Memory B cell (primary cell): Measurements from ENCODE around the gene SERPINC1.
A peak's percentile ranks its signal among the peaks of the same experiment; 100 is the strongest.
"Not testable (repeated sequence)": the region's sequence is repeated elsewhere in the genome, so short reads cannot be mapped to it uniquely, and the experiment has no call there.

Experiments used
- ATAC-seq: fragments of 150-1000 bp; cut with Tn5 transposase; 2 replicates; pipeline ENCODE4 v1.10.0; 2021; ENCODE audit warnings: low read depth, mild to moderate bottlenecking, moderate library complexity
- DNase-seq, 2 donors: peaks; one replicate each; pipeline ENCODE4 v3.0.0; 2022; ENCODE audit warnings: low spot score in 2 of 2
- H3K27ac Mint-ChIP-seq: one replicate; pipeline ENCODE4 v1.8.0; 2022; ENCODE audit warnings: mild to moderate bottlenecking, moderate library complexity, mixed read lengths
- H3K27me3 Mint-ChIP-seq: one replicate; pipeline ENCODE4 v1.8.0; 2022; ENCODE audit warnings: mixed read lengths
- H3K36me3 Mint-ChIP-seq: one replicate; pipeline ENCODE4 v1.8.0; 2022; ENCODE audit warnings: mild to moderate bottlenecking, mixed read lengths
- H3K4me1 Mint-ChIP-seq: one replicate; pipeline ENCODE4 v1.8.0; 2022; ENCODE audit warnings: mixed read lengths
- H3K4me3 Mint-ChIP-seq: one replicate; pipeline ENCODE4 v1.8.0; 2022; ENCODE audit warnings: mild to moderate bottlenecking, moderate library complexity, mixed read lengths
- H3K9me3 Mint-ChIP-seq: one replicate; pipeline ENCODE4 v1.8.0; 2022; ENCODE audit warnings: mixed read lengths

SERPINC1 gene

DNA sequence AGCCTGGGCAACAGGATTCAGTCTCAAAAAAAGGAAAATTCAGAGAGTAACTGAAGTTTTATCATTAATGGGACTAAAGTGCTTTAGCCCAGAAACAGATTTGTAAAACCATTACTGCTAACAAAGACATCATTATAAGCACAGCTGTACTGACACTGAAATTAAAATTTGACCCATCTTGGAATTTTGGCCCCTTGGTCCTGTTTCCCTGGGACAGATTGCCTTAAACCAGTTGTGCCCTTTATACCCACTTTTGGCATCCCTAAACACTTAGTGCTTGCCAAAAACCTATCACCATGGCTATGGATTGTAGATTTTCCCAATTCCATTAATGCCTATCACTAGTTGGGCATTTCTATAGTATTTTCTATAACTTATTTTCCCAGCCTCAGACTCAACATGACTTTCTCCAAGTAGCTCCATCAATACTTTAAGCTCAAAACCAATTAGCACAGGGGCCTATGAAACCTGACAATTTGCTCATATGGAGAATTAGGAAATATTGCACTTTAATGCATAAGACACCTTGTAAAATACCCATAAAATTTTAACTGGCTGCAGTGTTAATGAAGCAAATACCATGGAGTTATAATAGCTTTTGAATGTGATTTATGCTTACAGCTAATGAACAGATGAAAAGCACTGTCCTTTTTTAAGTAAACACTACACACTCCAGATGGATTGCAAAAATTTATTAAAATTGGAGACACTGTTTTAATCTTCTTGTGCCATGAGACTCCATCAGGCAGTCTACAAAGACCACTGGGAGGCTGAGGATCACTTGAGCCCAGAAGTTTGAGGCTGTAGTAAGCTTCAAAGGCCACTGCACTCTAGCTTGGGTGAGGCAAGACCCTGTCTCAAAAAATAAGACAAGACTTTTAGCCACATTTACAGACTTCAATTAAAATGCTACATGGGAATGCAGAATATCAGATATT is 53.6 kb downstream of the SERPINC1 start:
- no peaks in the 10 kb centered on the region for H3K9me3 Mint-ChIP-seq
- H3K36me3 Mint-ChIP-seq, result peaks cover 35% of the 10 kb centered on the region
- peaks cover 32% of the 10 kb centered on the region for H3K4me1 Mint-ChIP-seq
- H3K27me3 Mint-ChIP-seq, result no peaks in the 10 kb centered on the region
- H3K4me3 Mint-ChIP-seq, result no peak overlapping the region
- ATAC-seq (no peak), DNase-seq (no peak)
- peak overlapping the region; percentile 92 for H3K27ac Mint-ChIP-seq

- H3K27ac Mint-ChIP-seq, result peak overlapping the region; percentile 92
- H3K36me3 Mint-ChIP-seq, result peaks cover 35% of the 10 kb centered on the region
- H3K9me3 Mint-ChIP-seq, result no peaks in the 10 kb centered on the region
- peaks cover 32% of the 10 kb centered on the region for H3K4me1 Mint-ChIP-seq
- H3K4me3 Mint-ChIP-seq, result no peak overlapping the region
- no peaks in the 10 kb centered on the region for H3K27me3 Mint-ChIP-seq
- DNase-seq (no peak), ATAC-seq (no peak)
Measured at GRCh38 chr1:173862769-173863223, 54.3 kb downstream of the SERPINC1 start.

DNA sequence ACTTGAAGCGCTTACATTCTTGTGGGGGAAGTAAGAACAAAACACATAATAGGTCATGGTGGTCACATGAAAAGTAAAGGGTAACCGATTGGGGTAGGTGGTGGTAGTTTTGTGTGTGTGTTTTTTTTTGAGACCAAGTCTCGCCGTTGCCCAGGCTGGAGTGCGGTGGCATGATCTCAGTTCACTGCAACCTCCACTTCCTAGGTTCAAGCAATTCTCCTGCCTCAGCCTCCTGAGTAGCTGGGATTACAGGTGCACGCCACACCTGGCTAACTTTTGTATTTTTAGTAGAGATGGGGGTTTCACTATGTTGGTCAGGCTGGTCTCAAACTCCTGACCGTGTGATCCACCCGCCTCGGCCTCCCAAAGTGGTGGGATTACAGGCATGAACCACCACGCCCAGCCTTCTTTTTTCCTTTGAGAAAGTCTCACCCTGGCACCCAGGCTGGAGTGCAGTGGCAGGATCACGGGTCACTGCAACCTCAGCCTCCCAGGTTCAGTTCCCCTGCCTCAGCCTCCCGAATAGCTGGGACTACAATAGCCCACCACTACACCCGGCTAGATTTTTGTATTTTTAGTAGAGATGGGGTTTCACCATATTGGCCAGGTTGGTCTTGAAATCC is 54.9 kb downstream of the SERPINC1 start:
- H3K36me3 Mint-ChIP-seq, result peaks cover 35% of the 10 kb centered on the region
- DNase-seq, ATAC-seq, H3K9me3 Mint-ChIP-seq, H3K4me3 Mint-ChIP-seq, H3K27me3 Mint-ChIP-seq: not testable (repeated sequence)
- H3K4me1 Mint-ChIP-seq, result peaks cover 32% of the 10 kb centered on the region
- H3K27ac Mint-ChIP-seq, result peak overlapping the region; percentile 92

GRCh38 chr1:173861731-173862145 is 55.4 kb downstream of the SERPINC1 start:
- H3K27me3 Mint-ChIP-seq, result no peaks in the 10 kb centered on the region
- no peak overlapping the region for H3K4me3 Mint-ChIP-seq
- peaks cover 33% of the 10 kb centered on the region for H3K36me3 Mint-ChIP-seq
- H3K9me3 Mint-ChIP-seq, result no peaks in the 10 kb centered on the region
- H3K4me1 Mint-ChIP-seq, result peaks cover 30% of the 10 kb centered on the region
- ATAC-seq (no peak), DNase-seq (no peak)
- peak overlapping the region; percentile 92 for H3K27ac Mint-ChIP-seq

GRCh38 chr1:173860065-173860464 is 57.1 kb downstream of the SERPINC1 start:
- DNase-seq, result no peak
- H3K36me3 Mint-ChIP-seq, result peaks cover 30% of the 10 kb centered on the region
- H3K4me1 Mint-ChIP-seq, result peaks cover 13% of the 10 kb centered on the region
- no peak overlapping the region for H3K27ac Mint-ChIP-seq
- H3K9me3 Mint-ChIP-seq, result no peaks in the 10 kb centered on the region
- H3K27me3 Mint-ChIP-seq, result no peaks in the 10 kb centered on the region
- no peak overlapping the region for H3K4me3 Mint-ChIP-seq
- no peak for ATAC-seq

DNA sequence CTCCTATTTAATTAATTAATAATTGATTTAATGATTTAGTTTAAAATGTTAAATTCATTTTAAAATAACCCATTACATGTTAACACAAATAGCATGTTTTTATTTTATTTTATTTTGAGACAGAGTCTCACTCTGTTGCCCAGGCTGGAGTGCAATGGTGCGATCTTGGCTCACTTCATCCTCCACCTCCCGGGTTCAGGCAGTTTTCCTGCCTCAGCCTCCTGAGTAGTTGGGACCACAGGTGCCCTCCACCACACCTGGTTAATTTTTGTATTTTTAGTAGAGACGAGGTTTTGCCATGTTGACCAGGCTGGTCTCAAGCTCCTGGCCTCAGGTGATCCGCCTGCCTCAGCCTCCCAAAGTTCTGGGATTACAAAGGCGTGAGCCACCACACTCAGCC is 57.6 kb downstream of the SERPINC1 start:
- peaks cover 30% of the 10 kb centered on the region for H3K36me3 Mint-ChIP-seq
- not testable (repeated sequence) for DNase-seq, H3K4me3 Mint-ChIP-seq, H3K27me3 Mint-ChIP-seq, H3K9me3 Mint-ChIP-seq, ATAC-seq, H3K4me1 Mint-ChIP-seq, H3K27ac Mint-ChIP-seq

GRCh38 chr1:173857363-173857917 is 59.7 kb downstream of the SERPINC1 start:
- DNase-seq (no peak), ATAC-seq (no peak)
- Mint-ChIP-seq H3K36me3 (peaks cover 17% of the 10 kb centered on the region), H3K4me1 (no peaks in the 10 kb centered on the region), H3K27ac (no peak overlapping the region), H3K9me3 (no peaks in the 10 kb centered on the region), H3K4me3 (no peak overlapping the region), H3K27me3 (no peaks in the 10 kb centered on the region)

GRCh38 chr1:173856903-173857302 is 60.2 kb downstream of the SERPINC1 start:
- Mint-ChIP-seq H3K36me3 (peaks cover 16% of the 10 kb centered on the region), H3K4me3 (no peak overlapping the region), H3K27ac (no peak overlapping the region), H3K27me3 (no peaks in the 10 kb centered on the region), H3K4me1 (no peaks in the 10 kb centered on the region), H3K9me3 (no peaks in the 10 kb centered on the region)
- DNase-seq (no peak), ATAC-seq (no peak)

- no peaks in the 10 kb centered on the region for H3K4me1 Mint-ChIP-seq
- H3K9me3 Mint-ChIP-seq, result no peaks in the 10 kb centered on the region
- peak overlapping the region; percentile 4 for H3K27ac Mint-ChIP-seq
- DNase-seq (no peak), ATAC-seq (no peak)
- peaks cover 17% of the 10 kb centered on the region for H3K36me3 Mint-ChIP-seq
- no peak overlapping the region for H3K4me3 Mint-ChIP-seq
- H3K27me3 Mint-ChIP-seq, result no peaks in the 10 kb centered on the region
Measured at GRCh38 chr1:173856014-173856413, 61.1 kb downstream of the SERPINC1 start.
